ENCODE measurements around the gene COQ8B. TPM values are rescaled to one million over a fixed set of nuclear protein-coding genes. Genes with fewer than 3 reads are reported as not detected.
"Not testable (repeated sequence)": the region's sequence is repeated elsewhere in the genome, so short reads cannot be mapped to it uniquely, and the experiment has no call there.

Gene COQ8B
- total RNA-seq, 2 experiments from 2014 or later, result 21.5 to 27.2 TPM

DNA sequence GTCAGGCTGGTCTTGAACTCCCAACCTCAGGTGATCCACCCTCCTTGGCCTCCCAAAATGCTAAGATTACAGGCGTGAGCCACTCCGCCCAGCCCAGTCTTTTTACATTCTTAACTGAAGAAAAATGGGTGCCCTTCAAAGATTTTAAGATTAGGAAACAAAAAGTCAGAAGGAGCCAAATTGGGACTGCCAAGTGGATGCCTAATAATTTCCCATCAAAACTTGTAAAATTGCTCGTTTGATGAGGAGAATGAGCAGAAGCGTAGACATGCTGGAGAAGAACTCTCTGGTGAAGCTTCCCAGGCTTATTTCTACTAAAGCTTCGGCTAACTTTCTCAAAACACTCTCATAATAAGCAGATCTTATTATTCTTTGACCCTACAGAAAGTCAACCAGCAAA lies 57.6 kb downstream of the COQ8B start:
- no peak overlapping the region for H3K27ac Mint-ChIP-seq
- ChIA-PET CTCF (interaction anchor here (1.9 kb wide), 1 partner anchor 24 kb away, joined by 10 read pairs; no protein-coding TSS in a partner anchor), POLR2A (interaction anchor here (0.6 kb wide), 1 partner anchor 190 kb away, joined by 3 read pairs; no protein-coding TSS in a partner anchor)
- DNase-seq (no peak), ATAC-seq (no peak)
- peaks cover 6% of the 10 kb centered on the region for H3K27me3 Mint-ChIP-seq (ENCODE audit: low read depth)
- no peaks in the 10 kb centered on the region for H3K36me3 Mint-ChIP-seq (ENCODE audit: low read depth)
- H3K4me3 Mint-ChIP-seq, result no peak overlapping the region
- H3K4me1 Mint-ChIP-seq (ENCODE audit: low read depth), result peaks cover 7% of the 10 kb centered on the region
- no peaks in the 10 kb centered on the region for H3K9me3 Mint-ChIP-seq (ENCODE audit: insufficient read depth)

DNA sequence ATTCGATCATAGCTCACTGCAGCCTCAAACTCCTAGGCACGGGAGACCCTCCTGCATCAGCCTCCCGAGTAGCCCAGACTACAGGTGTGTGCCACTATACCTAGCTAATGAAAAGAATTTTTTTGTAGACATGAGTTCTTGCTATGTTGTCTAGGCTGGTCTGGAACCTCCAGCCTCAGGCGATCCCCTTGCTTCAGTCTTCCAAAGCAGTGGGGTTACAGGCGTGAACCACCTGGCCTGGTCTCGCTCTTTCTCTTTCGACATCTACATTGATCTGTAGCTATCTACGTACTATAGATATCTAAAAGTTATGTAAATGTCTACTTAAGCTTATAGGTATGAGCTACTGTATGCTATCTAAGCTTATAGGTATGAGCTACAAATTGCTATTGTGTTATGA lies 58.7 kb downstream of the COQ8B start:
- H3K36me3 Mint-ChIP-seq (ENCODE audit: low read depth), result no peaks in the 10 kb centered on the region
- peaks cover 6% of the 10 kb centered on the region for H3K27me3 Mint-ChIP-seq (ENCODE audit: low read depth)
- H3K9me3 Mint-ChIP-seq (ENCODE audit: insufficient read depth), result no peaks in the 10 kb centered on the region
- no peak overlapping the region for H3K27ac Mint-ChIP-seq
- no peaks in the 10 kb centered on the region for H3K4me1 Mint-ChIP-seq (ENCODE audit: low read depth)
- DNase-seq (no peak), ATAC-seq (no peak)
- POLR2A ChIA-PET, result no interaction called here
- CTCF ChIA-PET, result interaction anchor here (0.9 to 1.4 kb wide), 3 partner anchors 23 to 161 kb away, joined by 4 to 7 read pairs (median 5); no protein-coding TSS in a partner anchor
- H3K4me3 Mint-ChIP-seq, result no peak overlapping the region

DNA sequence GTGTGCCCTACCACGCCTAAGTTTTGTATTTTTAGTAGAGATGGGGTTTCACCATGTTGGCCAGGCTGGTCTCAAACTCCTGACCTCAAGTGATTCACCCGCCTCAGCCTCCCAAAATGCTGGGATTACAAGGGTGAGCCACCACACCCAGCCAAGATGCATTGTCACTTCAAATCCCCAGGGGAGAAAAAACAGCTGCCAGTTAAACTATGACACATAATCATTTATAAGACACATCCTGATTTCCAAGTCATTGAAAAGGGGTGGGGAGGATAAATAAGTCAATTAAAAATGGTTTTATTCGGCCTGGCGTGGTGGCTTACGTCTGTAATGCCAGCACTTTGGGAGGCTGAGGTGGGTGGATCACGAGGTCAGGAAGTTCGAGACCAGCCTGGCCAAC lies 61.0 kb downstream of the COQ8B start:
- H3K27ac Mint-ChIP-seq; ATAC-seq; H3K27me3 Mint-ChIP-seq (ENCODE audit: low read depth); H3K4me1 Mint-ChIP-seq (ENCODE audit: low read depth); H3K36me3 Mint-ChIP-seq (ENCODE audit: low read depth); H3K4me3 Mint-ChIP-seq; H3K9me3 Mint-ChIP-seq (ENCODE audit: insufficient read depth); POLR2A ChIA-PET; DNase-seq: not testable (repeated sequence)
- CTCF ChIA-PET, result interaction anchor here (1.1 kb wide), 1 partner anchor 21 kb away, joined by 4 read pairs; no protein-coding TSS in a partner anchor

DNA sequence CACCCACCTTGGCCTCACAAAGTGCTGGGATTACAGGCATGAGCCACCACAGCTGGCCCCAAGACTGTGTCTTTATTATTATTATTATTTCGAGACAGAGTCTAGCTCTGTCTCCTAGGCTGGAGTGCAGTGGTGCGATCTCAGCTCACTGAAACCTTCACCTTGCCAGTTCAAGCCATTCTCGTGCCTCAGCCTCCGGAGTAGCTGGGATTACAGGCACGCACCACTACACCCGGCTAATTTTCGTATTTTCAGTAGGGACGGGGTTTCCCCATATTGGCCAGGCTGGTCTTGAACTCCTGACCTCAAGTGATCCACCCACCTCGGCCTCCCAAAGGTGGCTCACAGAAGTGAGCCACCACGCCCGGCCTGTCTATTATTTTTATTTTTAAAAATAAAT lies 64.4 kb downstream of the COQ8B start:
- CTCF ChIA-PET, result interaction anchor here (3.7 kb wide), 1 partner anchor 17 kb away, joined by 15 read pairs; no protein-coding TSS in a partner anchor
- H3K36me3 Mint-ChIP-seq (ENCODE audit: low read depth); H3K27me3 Mint-ChIP-seq (ENCODE audit: low read depth); H3K27ac Mint-ChIP-seq; ATAC-seq; DNase-seq; H3K9me3 Mint-ChIP-seq (ENCODE audit: insufficient read depth); H3K4me1 Mint-ChIP-seq (ENCODE audit: low read depth); POLR2A ChIA-PET; H3K4me3 Mint-ChIP-seq: not testable (repeated sequence)

DNA sequence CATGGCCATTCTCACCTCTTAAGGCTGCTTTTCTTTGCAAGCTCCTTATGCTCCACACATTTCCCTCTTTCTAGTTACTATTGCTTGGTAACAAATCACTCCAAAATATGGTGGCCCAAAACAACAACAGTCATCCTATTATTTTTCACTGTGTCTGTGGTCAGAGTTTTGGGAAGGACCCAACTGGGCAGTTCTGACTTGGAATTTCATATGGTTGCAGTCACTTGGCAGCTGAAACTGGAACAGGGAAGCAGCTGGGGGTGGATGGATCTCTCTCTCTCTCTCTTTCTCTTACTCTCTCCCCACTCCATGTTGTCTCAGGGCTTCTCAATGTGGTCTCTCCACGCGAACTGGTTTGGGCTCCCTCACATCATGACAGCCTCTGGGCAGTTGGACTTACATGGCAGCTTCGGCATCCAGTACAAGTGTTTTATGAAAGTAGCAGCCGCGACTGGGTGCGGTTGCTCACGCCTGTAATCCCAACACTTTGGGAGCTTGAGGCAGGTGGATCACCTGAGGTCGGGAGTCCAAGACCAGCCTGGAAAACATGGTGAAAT lies 65.9 kb downstream of the COQ8B start:
- no peaks in the 10 kb centered on the region for H3K9me3 Mint-ChIP-seq (ENCODE audit: insufficient read depth)
- DNase-seq, result no peak
- no peaks in the 10 kb centered on the region for H3K36me3 Mint-ChIP-seq (ENCODE audit: low read depth)
- ChIA-PET POLR2A (no interaction called here), CTCF (interaction anchor here (3.7 kb wide), 1 partner anchor 16 kb away, joined by 15 read pairs; no protein-coding TSS in a partner anchor)
- H3K4me1 Mint-ChIP-seq (ENCODE audit: low read depth), result no peaks in the 10 kb centered on the region
- H3K27ac Mint-ChIP-seq, result no peak overlapping the region
- H3K27me3 Mint-ChIP-seq (ENCODE audit: low read depth), result no peaks in the 10 kb centered on the region
- no peak overlapping the region for H3K4me3 Mint-ChIP-seq
- ATAC-seq, result no peak

DNA sequence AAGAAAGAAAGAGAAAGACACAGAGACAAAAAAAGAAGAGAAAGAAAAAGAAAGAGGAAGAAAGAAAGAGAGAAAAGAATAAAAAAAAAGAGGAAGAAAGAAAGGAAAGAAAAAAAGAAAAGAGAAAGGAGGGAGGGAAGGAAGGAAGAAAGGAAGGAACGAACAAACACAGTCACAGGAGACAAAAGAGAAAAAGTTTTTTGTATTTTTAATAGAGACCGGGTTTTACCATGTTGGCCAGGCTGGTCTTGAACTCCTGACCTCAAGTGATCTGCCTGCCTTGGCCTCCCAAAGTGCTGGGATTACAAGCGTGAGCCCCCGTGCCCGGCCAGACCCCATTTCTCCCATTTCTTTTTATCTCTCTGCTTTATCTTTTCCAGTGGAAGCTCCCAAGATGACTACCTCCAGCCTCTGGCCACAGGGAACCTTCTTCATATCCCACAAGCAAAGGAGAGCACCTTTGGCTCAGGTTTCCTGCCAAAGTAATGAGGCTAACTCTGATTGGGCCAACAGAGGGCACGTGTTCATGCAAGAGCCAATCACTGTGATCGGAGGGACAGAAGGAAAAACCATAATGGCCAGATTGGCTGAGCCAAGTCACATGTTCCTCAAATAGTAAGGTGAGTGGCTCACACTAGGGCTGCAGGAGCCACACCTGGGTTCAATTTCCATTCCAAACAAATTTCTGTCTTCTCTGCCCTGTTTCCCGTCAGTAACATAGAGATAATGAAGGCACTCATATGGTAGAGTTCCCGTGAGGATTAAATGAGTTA lies 66.6 kb downstream of the COQ8B start:
- H3K9me3 Mint-ChIP-seq (ENCODE audit: insufficient read depth); H3K27ac Mint-ChIP-seq; H3K4me1 Mint-ChIP-seq (ENCODE audit: low read depth); DNase-seq; ATAC-seq; H3K36me3 Mint-ChIP-seq (ENCODE audit: low read depth); H3K4me3 Mint-ChIP-seq; POLR2A ChIA-PET; H3K27me3 Mint-ChIP-seq (ENCODE audit: low read depth): not testable (repeated sequence)
- CTCF ChIA-PET, result interaction anchor here (3.7 kb wide), 1 partner anchor 15 kb away, joined by 15 read pairs; no protein-coding TSS in a partner anchor

DNA sequence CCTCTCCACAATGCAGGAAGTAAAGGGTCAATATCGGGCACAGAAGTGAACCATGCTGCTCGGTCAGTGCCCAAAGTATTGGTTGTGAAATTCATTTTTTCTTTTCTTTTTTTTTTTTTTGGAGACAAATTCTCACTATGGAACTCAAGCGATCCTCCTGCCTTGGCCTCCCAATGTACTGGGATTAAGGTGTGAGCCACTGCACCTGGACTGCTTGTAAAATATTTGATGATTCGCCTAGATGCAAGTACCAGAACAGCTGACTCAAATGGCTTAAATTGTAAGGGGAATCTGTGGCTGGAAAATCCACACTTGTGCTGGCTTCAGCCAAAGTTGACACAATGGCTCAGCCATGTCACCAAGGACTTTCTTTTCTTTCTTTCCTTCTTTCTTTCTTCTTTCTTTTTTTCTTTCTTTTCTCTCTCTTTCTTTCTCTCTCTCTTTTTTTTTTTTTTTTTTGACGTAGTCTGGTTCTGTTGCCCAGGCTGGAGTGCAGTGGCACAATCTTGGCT lies 69.9 kb downstream of the COQ8B start:
- ATAC-seq, result no peak
- no peak for DNase-seq
- H3K27me3 Mint-ChIP-seq (ENCODE audit: low read depth), result no peaks in the 10 kb centered on the region
- ChIA-PET CTCF (interaction anchor here (4.4 kb wide), 1 partner anchor 12 kb away, joined by 42 read pairs; no protein-coding TSS in a partner anchor), POLR2A (no interaction called here)
- H3K36me3 Mint-ChIP-seq (ENCODE audit: low read depth), result no peaks in the 10 kb centered on the region
- H3K4me3 Mint-ChIP-seq, result no peak overlapping the region
- H3K9me3 Mint-ChIP-seq (ENCODE audit: insufficient read depth), result no peaks in the 10 kb centered on the region
- no peak overlapping the region for H3K27ac Mint-ChIP-seq
- no peaks in the 10 kb centered on the region for H3K4me1 Mint-ChIP-seq (ENCODE audit: low read depth)

DNA sequence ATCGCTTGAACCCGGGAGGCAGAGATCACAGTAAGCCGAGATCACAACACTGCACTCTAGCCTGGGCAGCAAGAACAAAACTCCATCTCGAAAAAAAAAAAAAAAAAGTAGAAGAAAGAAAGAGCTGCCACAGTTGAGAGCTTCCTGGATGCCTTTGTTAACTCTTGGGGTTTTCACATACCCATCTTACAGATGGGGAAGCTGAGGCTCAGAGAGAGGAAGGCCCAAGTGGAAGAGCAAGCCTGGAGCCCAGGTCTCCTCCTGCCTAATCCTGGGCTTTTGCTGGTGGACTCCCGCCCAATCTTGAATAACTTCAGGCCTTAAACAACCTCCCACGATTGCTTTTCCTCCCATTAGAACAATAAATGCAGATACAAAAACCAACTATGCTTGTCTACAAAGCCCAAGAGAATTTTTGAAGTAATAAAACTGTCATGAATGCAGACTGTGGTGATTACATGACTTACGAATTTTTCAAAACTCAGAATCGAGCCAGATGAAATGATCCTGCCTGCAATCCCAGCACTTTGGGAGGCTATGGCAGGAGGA lies 73.9 kb downstream of the COQ8B start:
- ATAC-seq, result no peak
- ChIA-PET CTCF (interaction anchor here (4.4 kb wide), 1 partner anchor 8 kb away, joined by 42 read pairs; no protein-coding TSS in a partner anchor), POLR2A (no interaction called here)
- no peaks in the 10 kb centered on the region for H3K36me3 Mint-ChIP-seq (ENCODE audit: low read depth)
- DNase-seq, result no peak
- H3K27me3 Mint-ChIP-seq (ENCODE audit: low read depth), result no peaks in the 10 kb centered on the region
- no peak overlapping the region for H3K4me3 Mint-ChIP-seq
- H3K4me1 Mint-ChIP-seq (ENCODE audit: low read depth), result peaks cover 6% of the 10 kb centered on the region
- no peaks in the 10 kb centered on the region for H3K9me3 Mint-ChIP-seq (ENCODE audit: insufficient read depth)
- no peak overlapping the region for H3K27ac Mint-ChIP-seq

DNA sequence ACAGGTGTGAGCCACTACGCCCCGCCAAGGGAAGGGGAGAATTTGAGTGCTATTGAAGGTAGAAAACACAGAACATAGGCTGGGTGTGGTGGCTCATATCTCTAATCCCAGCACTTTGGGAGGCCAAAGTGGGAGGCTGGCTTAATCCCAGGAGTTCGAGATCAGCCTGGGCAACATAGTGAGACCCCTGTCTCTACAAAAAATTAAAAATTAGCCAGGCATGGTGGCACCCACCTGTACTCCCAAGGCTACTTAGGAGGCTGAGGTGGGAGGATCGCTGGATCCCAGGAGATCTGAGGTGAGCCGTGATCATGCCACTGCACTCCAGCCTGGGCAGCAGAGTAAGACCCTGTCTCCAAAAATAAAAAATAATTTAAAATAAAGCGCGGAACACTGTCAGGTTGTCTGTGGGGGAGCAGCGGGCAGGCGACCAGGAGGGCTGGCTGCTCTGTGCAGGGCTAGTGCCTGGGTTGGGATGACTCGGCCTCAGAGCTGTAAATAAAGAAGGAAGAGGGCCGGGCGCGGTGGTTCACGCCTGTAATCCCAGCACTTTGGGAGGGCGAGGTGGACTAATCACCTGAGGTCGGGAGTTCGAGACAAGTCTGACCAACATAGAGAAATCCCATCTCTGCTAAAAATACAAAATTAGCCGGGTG lies 74.5 kb downstream of the COQ8B start:
- H3K27ac Mint-ChIP-seq, result no peak overlapping the region
- CTCF ChIA-PET, result no interaction called here
- H3K27me3 Mint-ChIP-seq (ENCODE audit: low read depth), result no peaks in the 10 kb centered on the region
- H3K36me3 Mint-ChIP-seq (ENCODE audit: low read depth), result no peaks in the 10 kb centered on the region
- no peak for DNase-seq
- no peaks in the 10 kb centered on the region for H3K9me3 Mint-ChIP-seq (ENCODE audit: insufficient read depth)
- H3K4me1 Mint-ChIP-seq (ENCODE audit: low read depth), result peaks cover 6% of the 10 kb centered on the region
- no peak overlapping the region for H3K4me3 Mint-ChIP-seq
- no peak for ATAC-seq
- POLR2A ChIA-PET, result no interaction called here

Measured in activated CD8-positive, alpha-beta T cell treated with anti-CD3 and anti-CD28 coated beads, Interleukin-2, amount 10 ng/mL, durations not matched to agents 7 days and 5 days (primary cell).